Colonic mucosa (tissue), 4 donors: Measurements from ENCODE around the gene SEMA3A. TPM values are rescaled to one million over a fixed set of nuclear protein-coding genes. Genes with fewer than 3 reads are reported as not detected.

ENCODE experiments used
- DNase-seq: peaks from one replicate; pipeline ENCODE4 v3.0.0-alpha.2; 2020
- H3K27ac ChIP-seq: fragments of 200-600 bp; one replicate; pipeline ENCODE4 v1.8.0; 2021
- H3K27me3 ChIP-seq: fragments of 200-600 bp; one replicate; pipeline ENCODE4 v1.8.0; 2021
- H3K36me3 ChIP-seq: fragments of 200-600 bp; one replicate; pipeline ENCODE4 v1.8.0; 2021
- H3K4me1 ChIP-seq: fragments of 200-600 bp; one replicate; pipeline ENCODE4 v1.8.0; 2021; ENCODE audit warnings: mild to moderate bottlenecking
- H3K4me3 ChIP-seq: fragments of 200-600 bp; one replicate; pipeline ENCODE4 v1.8.0; 2021
- H3K9ac ChIP-seq, 2 donors: one replicate each; pipeline ENCODE4 v1.7.0; 2013; ENCODE audit warnings: control low read depth in 2 of 2, low read depth in 2 of 2, low read length in 2 of 2
- H3K9me3 ChIP-seq: fragments of 200-600 bp; one replicate; pipeline ENCODE4 v1.8.0; 2021
- CTCF ChIP-seq: fragments of 200-600 bp; IDR thresholded peaks from one replicate; pipeline ENCODE4 v1.8.0; 2022; ENCODE audit warnings: antibody characterized with exemption, mild to moderate bottlenecking
- intact Hi-C: fragments of 100-400 bp; cut with DNase I; formaldehyde crosslinking; loops from one replicate; pipeline ENCODE4 v1.14.1; 2022
- total RNA-seq, 2 donors: library from RNA; stranded (reverse); fragmentation: NEBNext Ultra II Directional in 1 of 2; extraction: Animal tissue kit (Norgen Biotek cat#: 25700) in 1 of 2; gene quantifications; one replicate each; pipeline ENCODE4 v1.2.1, GENCODE V29; 2021
- donor health status: healthy.
- donor health status: DM: no; HTN: no; CAD: no.
- donor health status: DM: no; HTN: no; CAD: no.

SEMA3A gene
- total RNA-seq, 2 donors from 2014 or later: 1.7 to 14.2 TPM

- no peak for DNase-seq
- H3K9me3 ChIP-seq: no peaks in the 10 kb centered on the region
- no peak overlapping the region for H3K4me3 ChIP-seq
- no peaks in the 10 kb centered on the region for H3K36me3 ChIP-seq
- TF ChIP-seq CTCF: no peak
- intact Hi-C loops: no loop called here
- H3K9ac ChIP-seq: no peak overlapping the region
- no peak overlapping the region for H3K27ac ChIP-seq
- H3K27me3 ChIP-seq: no peaks in the 10 kb centered on the region
- no peaks in the 10 kb centered on the region for H3K4me1 ChIP-seq
Observed at GRCh38 chr7:84232646-84233045, 38.1 kb upstream of the SEMA3A start.

GRCh38 chr7:84231157-84231556 lies 36.6 kb upstream of the SEMA3A start:
- Histone ChIP-seq H3K27me3 (no peaks in the 10 kb centered on the region), H3K4me1 (no peaks in the 10 kb centered on the region), H3K4me3 (no peak overlapping the region), H3K36me3 (no peaks in the 10 kb centered on the region), H3K27ac (no peak overlapping the region), H3K9ac (no peak overlapping the region), H3K9me3 (no peaks in the 10 kb centered on the region)
- DNase-seq: no peak
- intact Hi-C loops: no loop called here
- TF ChIP-seq CTCF: no peak

GRCh38 chr7:84230491-84230890 lies 35.9 kb upstream of the SEMA3A start:
- Histone ChIP-seq H3K4me3 (no peak overlapping the region), H3K27ac (no peak overlapping the region), H3K36me3 (no peaks in the 10 kb centered on the region), H3K27me3 (no peaks in the 10 kb centered on the region), H3K4me1 (no peaks in the 10 kb centered on the region), H3K9ac (no peak overlapping the region), H3K9me3 (no peaks in the 10 kb centered on the region)
- TF ChIP-seq CTCF: no peak
- intact Hi-C loops: no loop called here
- no peak for DNase-seq

- Histone ChIP-seq H3K27me3 (no peaks in the 10 kb centered on the region), H3K4me3 (no peak overlapping the region), H3K9me3 (no peaks in the 10 kb centered on the region), H3K27ac (no peak overlapping the region), H3K4me1 (no peaks in the 10 kb centered on the region), H3K9ac (no peak overlapping the region), H3K36me3 (no peaks in the 10 kb centered on the region)
- TF ChIP-seq CTCF: no peak
- no peak for DNase-seq
- intact Hi-C loops: no loop called here
Observed at GRCh38 chr7:84228526-84228925, 33.9 kb upstream of the SEMA3A start.

- Histone ChIP-seq H3K36me3 (no peaks in the 10 kb centered on the region), H3K4me3 (no peak overlapping the region), H3K4me1 (no peaks in the 10 kb centered on the region), H3K27me3 (no peaks in the 10 kb centered on the region), H3K9me3 (no peaks in the 10 kb centered on the region), H3K27ac (no peak overlapping the region), H3K9ac (no peak overlapping the region)
- intact Hi-C loops: no loop called here
- DNase-seq: no peak
- no peak for TF ChIP-seq CTCF
Observed at GRCh38 chr7:84226759-84227158, 32.2 kb upstream of the SEMA3A start.

- Histone ChIP-seq H3K27me3 (no peaks in the 10 kb centered on the region), H3K27ac (no peak overlapping the region), H3K4me1 (no peaks in the 10 kb centered on the region), H3K9me3 (no peaks in the 10 kb centered on the region), H3K4me3 (no peak overlapping the region), H3K9ac (no peak overlapping the region), H3K36me3 (no peaks in the 10 kb centered on the region)
- intact Hi-C loops: no loop called here
- TF ChIP-seq CTCF: no peak
- no peak for DNase-seq
Observed at GRCh38 chr7:84224505-84224904, 29.9 kb upstream of the SEMA3A start.
